HL-60/S4 treated with retinoic acid at 250 ng/mL for 4 days and 3 days (cell line): ENCODE results near the gene FITM1.

Experiments
- in situ Hi-C: fragments of 300-500 bp; cut with MboI; formaldehyde crosslinking; loops from 2 replicates; pipeline ENCODE4 v1.7.0; 2022; ENCODE audit warnings: low sequenced_read_pairs

Gene FITM1

DNA sequence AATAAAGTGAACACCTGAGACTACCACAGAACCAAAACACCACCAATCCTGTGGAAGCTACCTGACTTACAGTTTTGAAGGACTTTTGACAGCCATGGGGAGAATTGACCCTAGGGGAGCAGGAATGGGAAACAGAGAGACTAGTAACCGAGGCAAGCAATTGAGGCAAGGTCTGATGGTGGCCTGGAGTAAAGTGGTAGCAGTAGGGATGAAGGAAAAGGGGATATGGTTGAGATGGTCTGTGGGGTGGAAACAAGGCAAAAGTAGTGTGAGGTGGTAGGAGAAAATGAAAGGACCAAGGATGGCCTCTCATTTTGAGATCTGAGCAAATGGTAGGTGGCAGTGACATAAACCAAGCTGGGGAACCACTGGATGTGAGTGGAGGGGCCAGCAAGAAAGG, 26.4 kb downstream of the FITM1 start:
- in situ Hi-C loops, result no loop called here

DNA sequence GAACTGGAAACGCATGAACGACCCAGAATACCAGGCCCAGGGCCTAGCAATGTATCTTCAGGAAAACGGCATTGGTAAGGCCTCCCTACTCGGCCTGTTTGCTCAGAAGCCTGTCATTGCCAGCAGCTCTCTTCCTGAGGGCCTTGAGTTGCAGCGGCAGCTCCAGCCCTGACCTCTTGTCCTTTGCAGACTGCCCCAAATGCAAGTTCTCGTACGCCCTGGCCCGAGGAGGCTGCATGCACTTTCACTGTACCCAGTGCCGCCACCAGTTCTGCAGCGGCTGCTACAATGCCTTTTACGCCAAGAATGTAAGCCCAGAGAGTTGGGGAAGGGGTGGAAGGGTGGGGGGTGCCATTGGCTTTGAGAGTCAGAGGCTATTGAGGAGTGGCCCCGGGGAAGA, 26.9 kb downstream of the FITM1 start:
- in situ Hi-C loops, result no loop called here

DNA sequence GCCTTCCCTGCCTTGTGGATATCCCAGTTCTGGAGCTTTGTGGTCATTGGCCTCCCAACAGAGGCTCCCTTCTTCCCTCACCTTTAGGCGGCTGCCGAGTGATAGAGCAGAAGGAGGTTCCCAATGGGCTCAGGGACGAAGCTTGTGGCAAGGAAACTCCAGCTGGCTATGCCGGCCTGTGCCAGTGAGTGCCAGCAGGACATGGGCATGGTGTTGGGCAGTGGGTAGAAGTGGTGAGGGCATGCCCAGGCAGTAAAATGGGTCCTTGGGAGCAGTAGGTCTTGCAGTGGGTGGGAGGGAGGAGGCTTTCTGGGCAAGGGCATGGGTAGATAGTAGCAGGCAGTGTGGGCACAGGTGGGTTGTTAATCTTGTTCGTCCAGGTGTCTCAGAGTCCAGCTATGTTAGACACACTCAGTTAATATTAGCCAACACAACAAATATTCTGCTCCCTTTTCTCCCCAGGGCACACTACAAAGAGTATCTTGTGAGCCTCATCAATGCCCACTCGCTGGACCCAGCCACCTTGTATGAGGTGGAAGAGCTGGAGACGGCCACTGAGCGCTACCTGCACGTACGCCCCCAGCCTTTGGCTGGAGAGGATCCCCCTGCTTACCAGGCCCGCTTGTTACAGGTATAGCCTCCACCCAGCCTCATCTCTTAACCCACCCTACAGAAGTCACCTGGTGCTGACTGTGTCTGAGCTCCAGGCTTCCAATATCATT, 29.5 kb downstream of the FITM1 start:
- in situ Hi-C loops, result no loop called here

DNA sequence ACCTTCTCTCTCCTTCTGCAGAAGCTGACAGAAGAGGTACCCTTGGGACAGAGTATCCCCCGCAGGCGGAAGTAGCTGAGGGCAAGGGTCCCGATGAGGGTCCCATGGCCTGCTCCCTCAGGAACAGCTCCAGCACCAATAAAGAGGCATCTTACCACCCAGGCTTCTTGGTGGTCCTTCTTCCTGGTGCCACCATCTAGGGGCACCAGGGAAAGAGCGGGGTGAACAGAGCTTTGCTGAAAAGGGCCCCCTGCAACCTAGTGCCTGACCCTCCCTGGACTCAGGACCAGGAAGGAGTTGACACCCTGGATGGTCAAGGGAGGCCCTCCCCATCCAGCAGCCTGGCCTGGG, 30.0 kb downstream of the FITM1 start:
- in situ Hi-C loops, result no loop called here

DNA sequence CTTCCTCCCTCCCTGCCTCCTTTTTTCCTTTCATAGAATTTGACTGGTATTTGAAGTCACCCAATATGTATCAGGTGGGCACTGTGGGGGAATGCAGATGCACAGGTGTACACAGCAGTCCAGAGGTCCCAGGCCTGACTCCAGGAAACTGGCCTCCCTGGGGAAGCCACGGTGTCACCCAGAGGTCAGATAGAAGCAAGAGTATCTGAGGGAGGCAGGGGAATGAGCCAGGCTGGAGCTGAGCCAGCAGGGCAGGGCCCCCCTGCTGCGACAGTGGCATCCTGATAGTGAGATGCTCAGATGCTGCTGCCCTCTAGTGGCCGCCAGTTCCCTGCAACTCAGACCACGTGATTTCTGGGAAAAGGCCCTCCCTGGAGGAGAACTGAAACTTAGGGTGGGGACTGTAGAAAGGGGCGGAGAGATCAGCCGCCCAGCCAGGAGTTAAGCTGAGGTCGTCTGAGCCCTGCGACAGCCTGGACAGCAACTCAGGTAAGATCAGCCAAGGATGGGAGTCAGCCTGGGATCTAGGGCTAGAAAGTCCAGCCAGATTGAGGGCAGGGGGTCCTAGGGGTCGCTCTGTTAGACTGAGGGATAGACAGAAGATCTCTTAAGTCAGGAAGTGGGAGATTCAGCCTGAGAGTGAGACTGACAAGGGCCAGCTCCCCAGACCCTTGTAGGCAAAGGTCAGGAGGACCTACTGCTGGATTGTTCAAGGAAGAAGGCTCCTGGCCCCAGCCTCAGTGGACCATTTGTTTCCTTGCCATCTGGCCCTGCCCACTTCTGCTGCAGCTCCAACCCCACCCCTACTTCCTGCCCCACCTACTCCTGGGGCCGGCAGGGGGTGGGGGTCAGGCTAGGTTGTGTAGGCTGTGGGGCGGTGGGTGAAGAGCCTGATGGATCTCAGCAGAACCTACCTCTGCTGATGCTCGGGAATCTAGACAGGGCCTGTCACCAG, 30.7 kb downstream of the FITM1 start, which contains the start of gene IRF9:
Gene IRF9, plus strand, starts transcription at position 416 of the 955 bp plus-strand sequence. CDS start 880 bp downstream, outside the sequence.
- in situ Hi-C loops, result no loop called here

DNA sequence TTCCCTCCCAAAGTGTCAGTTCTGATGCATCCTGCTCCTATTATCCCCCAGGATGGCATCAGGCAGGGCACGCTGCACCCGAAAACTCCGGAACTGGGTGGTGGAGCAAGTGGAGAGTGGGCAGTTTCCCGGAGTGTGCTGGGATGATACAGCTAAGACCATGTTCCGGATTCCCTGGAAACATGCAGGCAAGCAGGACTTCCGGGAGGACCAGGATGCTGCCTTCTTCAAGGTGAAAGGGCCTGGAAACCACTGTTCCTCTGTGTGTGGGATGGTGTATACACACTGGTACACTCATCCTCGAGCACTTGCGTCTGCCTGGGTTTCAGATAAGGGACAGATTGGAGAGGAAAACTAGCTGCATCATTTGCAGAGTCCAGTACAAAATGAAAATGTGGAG, 31.6 kb downstream of the FITM1 start:
- in situ Hi-C loops, result no loop called here

DNA sequence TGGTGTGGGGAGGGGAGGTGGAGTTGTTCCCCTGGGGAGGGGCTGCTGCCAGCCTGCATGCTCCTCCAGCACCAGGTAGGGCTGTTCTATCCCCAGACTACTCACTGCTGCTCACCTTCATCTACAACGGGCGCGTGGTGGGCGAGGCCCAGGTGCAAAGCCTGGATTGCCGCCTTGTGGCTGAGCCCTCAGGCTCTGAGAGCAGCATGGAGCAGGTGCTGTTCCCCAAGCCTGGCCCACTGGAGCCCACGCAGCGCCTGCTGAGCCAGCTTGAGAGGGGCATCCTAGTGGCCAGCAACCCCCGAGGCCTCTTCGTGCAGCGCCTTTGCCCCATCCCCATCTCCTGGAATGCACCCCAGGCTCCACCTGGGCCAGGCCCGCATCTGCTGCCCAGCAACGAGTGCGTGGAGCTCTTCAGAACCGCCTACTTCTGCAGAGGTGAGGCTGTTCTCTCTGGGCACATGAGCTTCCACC, 34.1 kb downstream of the FITM1 start:
- in situ Hi-C loops, result no loop called here

DNA sequence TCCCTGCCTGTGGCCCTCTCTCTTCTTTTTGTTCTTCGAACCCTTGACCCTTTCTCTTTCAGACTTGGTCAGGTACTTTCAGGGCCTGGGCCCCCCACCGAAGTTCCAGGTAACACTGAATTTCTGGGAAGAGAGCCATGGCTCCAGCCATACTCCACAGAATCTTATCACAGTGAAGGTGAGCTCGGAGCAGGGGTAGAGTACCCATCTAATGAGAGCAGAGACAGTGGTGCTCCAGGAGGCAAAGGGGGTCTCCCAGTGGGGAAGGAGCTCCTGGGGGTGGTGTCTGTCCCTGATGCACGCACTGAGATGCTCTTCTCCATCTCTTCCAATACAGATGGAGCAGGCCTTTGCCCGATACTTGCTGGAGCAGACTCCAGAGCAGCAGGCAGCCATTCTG, 35.3 kb downstream of the FITM1 start:
- in situ Hi-C loops, result no loop called here

DNA sequence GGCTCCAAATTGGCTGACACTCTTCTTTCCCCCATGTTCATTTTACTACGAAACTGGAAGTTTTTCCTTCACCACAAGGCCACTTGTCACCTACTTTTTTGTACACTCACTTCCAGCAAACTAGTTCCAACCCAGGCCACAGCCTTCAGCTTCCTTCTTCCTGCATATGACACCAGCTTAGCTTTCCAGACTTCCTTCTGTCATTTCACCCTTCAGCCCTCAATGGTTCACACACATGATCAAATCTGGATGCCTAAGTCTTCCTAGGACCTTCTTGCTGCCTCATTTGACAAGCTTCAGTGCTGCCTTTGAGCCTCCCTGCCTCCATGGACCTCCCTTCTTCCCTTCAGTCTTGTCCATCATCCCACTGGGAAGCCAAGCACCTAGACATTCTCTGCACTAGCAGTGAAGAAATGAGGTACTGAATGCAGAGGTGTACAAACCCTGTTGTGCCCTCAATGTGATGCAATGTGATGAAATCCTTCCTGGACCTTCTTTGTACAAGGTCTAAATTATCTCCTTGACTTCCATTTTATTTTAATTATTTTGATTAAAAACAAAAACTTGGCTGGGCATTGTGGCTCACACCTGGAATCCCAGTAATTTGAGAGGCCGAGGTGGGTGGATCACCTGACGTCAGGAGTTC, 37.1 kb downstream of the FITM1 start:
- in situ Hi-C loops, result no loop called here

DNA sequence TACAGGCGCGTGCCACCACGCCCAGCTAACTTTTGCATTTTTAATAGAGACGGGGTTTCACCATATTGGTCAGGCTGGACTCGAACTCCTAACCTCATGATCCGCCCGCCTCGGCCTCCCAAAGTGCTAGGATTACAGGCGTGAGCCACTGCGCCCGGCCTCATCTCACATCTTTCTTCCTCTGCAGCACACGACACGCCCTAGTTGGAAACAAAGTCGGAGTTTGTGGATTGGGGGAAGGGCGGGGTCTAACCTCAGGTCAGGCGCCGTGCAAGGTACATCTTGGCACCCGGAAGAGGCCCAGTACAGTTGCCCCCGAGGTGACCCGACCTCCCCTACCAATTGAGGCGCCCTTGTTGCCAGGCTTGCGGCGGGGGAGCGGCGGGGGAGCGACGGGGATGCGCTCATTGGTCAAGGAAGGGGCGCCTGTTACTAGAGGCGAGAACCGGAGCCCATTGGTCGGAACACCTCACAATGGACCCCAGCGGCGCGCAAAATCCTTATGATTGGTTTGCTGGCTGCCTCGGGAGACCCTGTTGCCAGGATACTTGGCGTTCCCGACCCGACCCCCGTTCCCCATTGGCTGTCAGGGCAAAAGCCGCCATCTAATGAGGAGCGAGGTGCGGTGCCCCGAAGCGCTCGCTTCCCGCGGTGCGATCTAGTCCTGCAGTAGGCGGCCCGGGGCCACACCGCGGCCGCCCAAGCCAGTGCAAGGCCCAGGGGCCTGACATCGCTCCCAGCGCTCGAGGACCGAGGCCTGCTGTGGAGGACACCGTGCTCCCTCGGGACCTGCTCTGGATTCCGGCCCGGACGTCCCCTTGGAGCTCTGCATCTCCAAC, 41.2 kb downstream of the FITM1 start, which contains the start of gene REC8:
Gene REC8, plus strand, starts transcription at position 659 of the 839 bp plus-strand sequence. CDS start 473 bp downstream, outside the sequence.
- in situ Hi-C loops, result no loop called here

DNA sequence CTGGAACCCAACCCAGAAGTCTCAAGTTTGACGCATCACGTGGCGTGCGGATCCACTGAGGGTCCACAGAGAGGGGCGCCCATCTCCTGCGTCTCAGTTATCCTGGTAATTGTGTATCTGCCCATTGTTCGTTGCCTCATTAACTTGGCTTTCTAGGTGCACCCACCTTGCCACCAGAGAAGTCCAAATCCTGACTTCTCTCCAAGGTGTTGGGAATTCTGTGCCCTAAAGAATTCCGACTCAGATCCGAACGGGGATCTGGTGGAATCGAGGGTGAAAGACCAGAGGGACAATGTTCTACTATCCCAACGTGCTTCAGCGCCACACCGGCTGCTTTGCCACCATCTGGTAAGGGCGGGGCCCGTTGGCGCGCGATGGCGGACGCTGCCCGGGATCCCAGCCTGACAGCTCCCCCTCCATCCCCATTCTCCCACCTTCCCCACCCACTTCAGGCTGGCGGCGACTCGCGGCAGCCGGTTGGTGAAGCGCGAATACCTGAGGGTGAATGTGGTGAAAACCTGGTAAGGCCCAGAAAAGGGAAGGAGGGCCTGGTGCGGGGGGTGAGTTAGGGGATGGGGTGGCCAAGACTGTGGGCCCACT, 41.9 kb downstream of the FITM1 start:
- in situ Hi-C loops, result no loop called here

DNA sequence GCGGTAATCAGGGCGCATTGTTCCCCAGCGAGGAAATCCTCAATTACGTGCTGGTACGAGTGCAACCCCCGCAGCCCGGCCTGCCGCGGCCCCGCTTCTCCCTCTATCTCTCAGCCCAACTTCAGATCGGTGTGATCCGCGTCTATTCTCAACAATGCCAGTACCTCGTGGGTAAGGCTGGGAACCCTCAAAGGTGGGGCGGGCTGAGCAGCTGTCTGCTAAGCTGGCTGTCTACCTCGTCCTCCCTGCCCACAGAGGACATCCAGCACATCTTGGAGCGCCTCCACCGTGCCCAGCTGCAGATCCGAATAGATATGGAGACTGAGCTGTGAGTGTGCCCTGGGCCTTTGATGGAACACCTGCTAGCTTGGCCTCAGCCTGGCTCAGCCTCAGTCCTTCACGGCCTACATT, 42.4 kb downstream of the FITM1 start:
- in situ Hi-C loops, result no loop called here

DNA sequence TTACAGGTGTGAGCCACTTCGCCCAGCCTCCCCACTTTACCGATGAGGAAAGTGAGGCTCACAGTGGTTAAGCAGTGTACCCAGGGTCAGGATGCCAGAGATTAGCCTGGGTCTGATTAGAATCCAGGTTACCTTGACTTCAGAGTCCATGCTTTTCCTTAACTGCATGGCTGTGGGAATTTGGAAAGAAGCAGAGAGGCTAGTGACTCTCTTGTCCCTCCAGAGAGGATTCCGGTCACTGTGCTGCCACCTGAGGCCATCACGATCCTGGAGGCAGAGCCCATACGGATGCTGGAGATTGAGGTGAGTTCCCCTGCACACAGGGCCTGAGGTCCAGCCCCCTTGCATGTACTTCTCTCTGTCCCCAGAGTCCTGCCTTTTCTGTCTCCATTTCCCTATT, 46.1 kb downstream of the FITM1 start:
- in situ Hi-C loops, result no loop called here

DNA sequence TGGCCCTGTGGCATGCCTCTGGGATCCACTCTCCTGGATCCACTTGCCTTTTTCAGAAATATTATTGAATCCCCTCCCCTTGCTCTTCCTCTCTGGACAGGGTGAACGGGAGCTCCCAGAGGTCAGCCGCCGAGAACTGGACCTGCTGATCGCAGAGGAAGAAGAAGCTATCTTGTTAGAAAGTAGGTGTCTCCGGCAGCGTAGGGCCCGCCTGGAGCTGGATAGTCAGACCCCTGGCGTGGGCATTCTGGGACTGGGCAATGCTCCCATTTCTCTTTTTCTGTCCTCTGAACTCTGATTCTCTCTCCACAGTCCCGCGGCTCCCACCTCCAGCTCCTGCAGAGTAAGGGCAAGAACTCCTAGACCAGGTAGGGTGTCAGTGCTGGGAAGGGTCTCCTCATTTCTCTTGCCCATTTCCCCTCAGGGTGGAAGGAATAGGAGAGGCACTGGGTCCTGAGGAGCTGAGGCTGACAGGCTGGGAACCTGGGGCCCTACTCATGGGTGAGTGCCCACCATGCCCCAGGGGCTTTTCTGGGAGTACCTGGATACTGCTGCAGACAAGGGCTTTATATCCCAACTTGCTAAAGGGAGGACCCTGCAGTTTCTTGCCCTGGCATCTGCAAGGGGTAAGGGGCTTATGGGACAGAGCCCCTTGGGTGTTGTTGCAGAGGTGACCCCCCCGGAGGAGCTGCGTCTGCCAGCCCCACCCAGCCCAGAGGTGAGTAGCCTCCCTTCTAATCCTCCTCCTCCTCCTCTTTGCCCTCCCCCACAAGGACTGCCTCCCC, 46.8 kb downstream of the FITM1 start:
- in situ Hi-C loops, result no loop called here

DNA sequence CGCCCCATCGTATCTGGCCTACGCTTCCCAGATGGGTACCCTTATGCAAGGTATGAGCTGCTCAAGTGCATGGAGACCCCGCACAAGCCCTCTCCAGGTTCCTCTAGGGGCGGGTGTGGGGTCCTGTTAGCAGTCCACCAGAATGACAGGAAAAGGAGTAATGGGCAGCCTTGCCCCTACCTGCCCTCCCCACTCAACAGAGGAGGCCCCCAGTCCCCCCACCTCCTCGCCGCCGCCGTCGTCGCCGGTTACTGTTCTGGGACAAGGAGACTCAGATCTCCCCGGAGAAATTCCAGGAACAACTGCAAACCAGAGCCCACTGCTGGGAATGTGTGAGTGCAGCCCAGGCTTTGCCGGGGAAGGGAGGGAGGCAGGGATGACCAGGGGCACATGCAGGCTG, 47.4 kb downstream of the FITM1 start:
- in situ Hi-C loops, result no loop called here

DNA sequence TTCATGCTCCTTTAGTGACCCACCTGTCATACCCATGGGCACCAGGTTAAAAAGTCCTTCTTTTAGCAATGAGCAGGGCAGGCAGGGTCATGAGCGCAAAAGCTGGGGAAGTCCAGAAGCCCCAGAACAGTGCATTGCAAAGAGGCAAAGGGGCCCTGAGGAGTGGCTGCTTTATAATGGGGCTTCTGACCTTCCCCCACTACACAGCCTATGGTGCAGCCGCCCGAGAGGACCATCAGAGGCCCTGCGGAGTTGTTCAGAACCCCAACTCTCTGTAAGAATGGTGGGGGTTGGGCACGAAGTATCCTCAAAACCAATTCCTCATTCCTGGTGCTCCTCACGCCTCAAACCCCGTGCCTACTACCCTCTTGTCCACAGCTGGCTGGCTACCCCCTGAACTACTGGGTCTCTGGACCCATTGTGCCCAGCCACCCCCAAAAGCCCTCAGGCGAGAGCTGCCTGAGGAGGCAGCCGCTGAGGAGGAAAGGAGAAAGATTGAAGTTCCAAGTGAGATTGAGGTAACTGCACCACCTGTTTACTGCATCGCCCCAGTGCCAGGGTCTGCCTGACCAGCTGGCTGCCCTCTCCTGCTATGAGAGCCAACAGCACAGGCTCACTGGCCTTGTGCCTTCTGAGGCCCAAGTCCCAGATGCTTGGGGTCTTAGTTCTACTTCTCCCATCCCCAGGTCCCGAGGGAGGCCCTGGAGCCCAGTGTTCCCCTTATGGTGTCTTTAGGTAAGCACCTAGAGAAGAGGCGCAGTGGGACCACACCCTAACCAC, 48.1 kb downstream of the FITM1 start:
- in situ Hi-C loops, result no loop called here

DNA sequence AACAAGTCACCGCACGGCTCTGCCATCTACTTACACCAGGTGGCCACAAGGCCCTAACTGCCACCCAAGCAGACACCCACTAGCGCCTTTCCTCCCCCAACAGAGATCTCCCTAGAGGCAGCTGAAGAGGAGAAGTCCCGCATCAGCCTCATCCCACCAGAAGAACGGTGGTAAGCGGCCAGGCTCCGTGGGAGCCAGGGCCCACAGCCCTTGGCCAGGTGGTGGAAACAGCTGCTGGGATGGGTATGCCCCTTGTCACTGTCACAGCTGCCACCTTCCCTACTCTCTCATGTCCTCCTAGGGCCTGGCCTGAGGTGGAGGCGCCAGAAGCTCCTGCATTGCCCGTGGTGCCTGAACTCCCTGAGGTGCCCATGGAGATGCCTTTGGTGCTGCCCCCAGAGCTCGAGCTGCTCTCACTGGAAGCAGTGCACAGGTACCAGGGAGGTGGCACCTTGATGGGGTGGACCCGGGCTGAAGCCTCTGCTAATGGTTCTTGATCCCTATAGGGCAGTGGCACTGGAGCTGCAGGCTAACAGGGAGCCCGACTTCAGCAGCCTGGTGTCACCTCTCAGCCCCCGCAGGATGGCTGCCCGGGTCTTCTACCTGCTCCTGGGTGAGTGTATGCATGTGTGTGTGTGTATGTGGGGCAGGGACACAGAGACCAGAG, 49.0 kb downstream of the FITM1 start:
- in situ Hi-C loops, result no loop called here
